ENCODE results near the gene KIRREL1.

Gene KIRREL1

GRCh38 chr1:158098256-158098655 is 104.8 kb downstream of the KIRREL1 start:
- no peak for DNase-seq (ENCODE audit: low read depth)
- H3K4me3 ChIP-seq (ENCODE audit: low read depth, low read length) = no peak overlapping the region
- TF ChIP-seq CTCF (IDR thresholded peaks at IDR 0.05; ENCODE audit: low read depth, low read length, missing control alignments) = no peak

- DNase-seq (ENCODE audit: low read depth) = no peak
- no peak for TF ChIP-seq CTCF (IDR thresholded peaks at IDR 0.05; ENCODE audit: low read depth, low read length, missing control alignments)
- no peak overlapping the region for H3K4me3 ChIP-seq (ENCODE audit: low read depth, low read length)
These were observed 105.7 kb downstream of the KIRREL1 start for GRCh38 chr1:158099185-158099584.

- DNase-seq (ENCODE audit: low read depth) = no peak
- no peak overlapping the region for H3K4me3 ChIP-seq (ENCODE audit: low read depth, low read length)
These were observed 107.1 kb downstream of the KIRREL1 start for GRCh38 chr1:158100498-158100897.

GRCh38 chr1:158101455-158101854 is 108.0 kb downstream of the KIRREL1 start:
- TF ChIP-seq CTCF (IDR thresholded peaks at IDR 0.05; ENCODE audit: low read depth, low read length, missing control alignments) = no peak
- no peak for DNase-seq (ENCODE audit: low read depth)
- no peak overlapping the region for H3K4me3 ChIP-seq (ENCODE audit: low read depth, low read length)

More at GRCh38 chr1:158100498-158100897, 107.1 kb downstream of the KIRREL1 start:
- no peak for TF ChIP-seq CTCF (IDR thresholded peaks at IDR 0.05; ENCODE audit: low read depth, low read length, missing control alignments)

GRCh38 chr1:158101927-158102326 is 108.5 kb downstream of the KIRREL1 start:
- DNase-seq (ENCODE audit: low read depth) = no peak
- no peak for TF ChIP-seq CTCF (IDR thresholded peaks at IDR 0.05; ENCODE audit: low read depth, low read length, missing control alignments)
- no peak overlapping the region for H3K4me3 ChIP-seq (ENCODE audit: low read depth, low read length)

GRCh38 chr1:158102881-158103674 is 109.6 kb downstream of the KIRREL1 start:
- TF ChIP-seq CTCF (IDR thresholded peaks at IDR 0.05; ENCODE audit: low read depth, low read length, missing control alignments) = no peak
- no peak for DNase-seq (ENCODE audit: low read depth)
- no peak overlapping the region for H3K4me3 ChIP-seq (ENCODE audit: low read depth, low read length)

Data from GM12864 (cell line).